H1 (cell line): ENCODE measurements around the gene GIT1. TPM values are rescaled to one million over a fixed set of nuclear protein-coding genes. Genes with fewer than 3 reads are reported as not detected.

ENCODE experiments used
- ATF3 ChIP-seq: IDR thresholded peaks from 2 replicates; pipeline ENCODE4 v1.6.1; 2011; ENCODE audit warnings: low read depth, mild to moderate bottlenecking, low read length; ENCODE audit not compliant: insufficient read depth
- BCL11A ChIP-seq, 2 experiments: IDR thresholded peaks; one replicate each; pipeline ENCODE4 v1.6.1; 2011; ENCODE audit warnings: low read depth in 2 of 2, low read length in 2 of 2, mild to moderate bottlenecking in 2 of 2
- BRCA1 ChIP-seq: IDR thresholded peaks from 2 replicates; pipeline ENCODE4 v1.6.1; 2012; ENCODE audit warnings: low read depth, low read length, improper control_type of control experiment
- CBX8 ChIP-seq: fragments of 300-800, 300-1000 bp; sonication (generic); IDR thresholded peaks from 2 replicates; pipeline ENCODE4 v1.7.1; 2016; ENCODE audit warnings: low read depth, low read length, borderline replicate concordance
- FOSL1 ChIP-seq: IDR thresholded peaks from 2 replicates; pipeline ENCODE4 v1.6.1; 2011; ENCODE audit warnings: mild to moderate bottlenecking, low read depth, low read length, moderate library complexity; ENCODE audit not compliant: insufficient read depth
- GTF2F1 ChIP-seq: IDR thresholded peaks from 2 replicates; pipeline ENCODE4 v1.6.1; 2012; ENCODE audit warnings: low read depth, low read length, improper control_type of control experiment, borderline replicate concordance
- JUN ChIP-seq: IDR thresholded peaks from 2 replicates; pipeline ENCODE4 v1.6.1; 2011; ENCODE audit warnings: low read depth, mild to moderate bottlenecking, improper control_type of control experiment, low read length
- NANOG ChIP-seq: IDR thresholded peaks from 2 replicates; pipeline ENCODE4 v1.6.1; 2011; ENCODE audit warnings: low read length, low read depth, mild to moderate bottlenecking, inconsistent platforms; ENCODE audit not compliant: insufficient read depth, poor library complexity, severe bottlenecking
- PHF8 ChIP-seq: fragments of 200-600 bp; sonication (generic); conservative IDR thresholded peaks from 2 replicates; pipeline ENCODE4 v1.7.1; 2012; ENCODE audit warnings: low read depth, mild to moderate bottlenecking, inconsistent platforms, low read length, moderate library complexity
- POLR2A ChIP-seq, 2 experiments: IDR thresholded peaks; 1 replicate in 1 of 2; 2 replicates in 1 of 2; pipeline ENCODE4 v1.6.1; 2011; ENCODE audit warnings: low read depth in 2 of 2, low read length in 2 of 2, mild to moderate bottlenecking in 2 of 2; ENCODE audit errors: control extremely low read depth in 1 of 2
- RBBP5 ChIP-seq: IDR thresholded peaks from 2 replicates; pipeline ENCODE4 v1.7.1; 2012; ENCODE audit warnings: low read depth, mild to moderate bottlenecking, inconsistent platforms, low read length, moderate library complexity, borderline replicate concordance
- SAP30 ChIP-seq: fragments of 300-600 bp; sonication (generic); IDR thresholded peaks from 2 replicates; pipeline ENCODE4 v1.7.1; 2012; ENCODE audit warnings: low read length, moderate library complexity, mild to moderate bottlenecking, inconsistent platforms; ENCODE audit not compliant: insufficient read depth, insufficient replicate concordance
- SIN3A ChIP-seq, 2 experiments: IDR thresholded peaks in 1 of 2; conservative IDR thresholded peaks in 1 of 2; 2 replicates each; pipeline ENCODE4 v1.6.1; 2011 to 2012; ENCODE audit warnings: low read length in 2 of 2, improper control_type of control experiment in 1 of 2, low read depth in 1 of 2, mild to moderate bottlenecking in 1 of 2
- SIRT6 ChIP-seq: IDR thresholded peaks from one replicate; pipeline ENCODE4 v1.7.1; 2012; ENCODE audit warnings: low read length, inconsistent platforms
- SP1 ChIP-seq: IDR thresholded peaks from 2 replicates; pipeline ENCODE4 v1.6.1; 2011; ENCODE audit warnings: low read depth, low read length
- SP4 ChIP-seq: IDR thresholded peaks from 2 replicates; pipeline ENCODE4 v1.6.1; 2012; ENCODE audit warnings: low read length, inconsistent platforms
- TBP ChIP-seq: IDR thresholded peaks from 2 replicates; pipeline ENCODE4 v1.6.1; 2011; ENCODE audit warnings: low read depth, low read length, improper control_type of control experiment
- TEAD4 ChIP-seq: IDR thresholded peaks from 2 replicates; pipeline ENCODE4 v1.6.1; 2012; ENCODE audit warnings: low read depth, low read length, inconsistent platforms, mixed read lengths
- YY1 ChIP-seq: IDR thresholded peaks from 2 replicates; pipeline ENCODE4 v1.6.1; 2011; ENCODE audit warnings: low read depth, mild to moderate bottlenecking, low read length
- polyA plus RNA-seq, 7 experiments: library from polyadenylated mRNA; depleted of rRNA in 3 of 7; stranded (reverse) in 5 of 7; unstranded in 2 of 7; fragments of >200 nt in 5 of 7; fragments of 200-250 nt in 2 of 7; gene quantifications; 1 replicate in 5 of 7; 2 replicates in 1 of 7; 4 replicates in 1 of 7; pipeline versions ENCODE4 v1.2.1 to v1.2.3, GENCODE V29; 2011 to 2013; ENCODE audit warnings: missing spikeins in 2 of 7, mixed read lengths in 2 of 7
- total RNA-seq: library from RNA; stranded (reverse); fragmentation: NEBNext Ultra II Directional; extraction: Animal tissue kit (Norgen Biotek cat#: 25700); gene quantifications from 2 replicates; pipeline ENCODE4 v1.2.1, GENCODE V29; 2021
- TF ChIP-seq, protein P1 (sequence below): IDR thresholded peaks from 2 replicates; pipeline ENCODE4 v1.6.1; 2012; ENCODE audit warnings: low read length, inconsistent platforms
- TF ChIP-seq, protein P2 (sequence below): IDR thresholded peaks from 2 replicates; pipeline ENCODE4 v1.6.1; 2012; ENCODE audit warnings: inconsistent platforms

GIT1 gene
- total and polyA plus RNA-seq, 2 of the 8 experiments (the other 6 are each of a cell fraction or from before 2014, with no cell fraction given): 62.4 to 63.0 TPM

- TF ChIP-seq RBBP5 (peak; percentile 53; the same call in 1 of the 2 replicates), POLR2A (IDR thresholded peaks at IDR 0.05; ENCODE audit: control extremely low read depth in 1 of 2, low read depth in 2 of 2, low read length in 2 of 2) (peak in 1 of 2 experiments; percentile 21; a peak in 1 of 3 replicates), YY1 (0 out of 2 replicates have a peak, but pooled peaks have one; percentile 19), TBP (peak; percentile 82), JUN (no peak), NANOG (no peak), ATF3 (0 out of 2 replicates have a peak, but pooled peaks have one; percentile 1), SP4 (no peak; the same call in 1 of the 2 replicates), SIN3A (conservative IDR thresholded peaks at IDR 0.05 in 1 of 2, IDR thresholded peaks at IDR 0.05 in 1 of 2; ENCODE audit: low read depth in 1 of 2, low read length in 2 of 2) (no peak), FOSL1 (peak; percentile 76; the same call in 1 of the 2 replicates), SIRT6 (no peak), SAP30 (no peak), PHF8 (0 out of 2 replicates have a peak, but pooled peaks have one; percentile 8), SP1 (no peak), BRCA1 (no peak), TEAD4 (no peak), CBX8 (no peak), BCL11A (IDR thresholded peaks at IDR 0.05; ENCODE audit: low read depth in 2 of 2, low read length in 2 of 2) (no peak), GTF2F1 (no peak)
- TF ChIP-seq, protein P1, sequence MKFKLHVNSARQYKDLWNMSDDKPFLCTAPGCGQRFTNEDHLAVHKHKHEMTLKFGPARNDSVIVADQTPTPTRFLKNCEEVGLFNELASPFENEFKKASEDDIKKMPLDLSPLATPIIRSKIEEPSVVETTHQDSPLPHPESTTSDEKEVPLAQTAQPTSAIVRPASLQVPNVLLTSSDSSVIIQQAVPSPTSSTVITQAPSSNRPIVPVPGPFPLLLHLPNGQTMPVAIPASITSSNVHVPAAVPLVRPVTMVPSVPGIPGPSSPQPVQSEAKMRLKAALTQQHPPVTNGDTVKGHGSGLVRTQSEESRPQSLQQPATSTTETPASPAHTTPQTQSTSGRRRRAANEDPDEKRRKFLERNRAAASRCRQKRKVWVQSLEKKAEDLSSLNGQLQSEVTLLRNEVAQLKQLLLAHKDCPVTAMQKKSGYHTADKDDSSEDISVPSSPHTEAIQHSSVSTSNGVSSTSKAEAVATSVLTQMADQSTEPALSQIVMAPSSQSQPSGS: 0 out of 2 replicates have a peak, but pooled peaks have one; percentile 46
- TF ChIP-seq, protein P2, sequence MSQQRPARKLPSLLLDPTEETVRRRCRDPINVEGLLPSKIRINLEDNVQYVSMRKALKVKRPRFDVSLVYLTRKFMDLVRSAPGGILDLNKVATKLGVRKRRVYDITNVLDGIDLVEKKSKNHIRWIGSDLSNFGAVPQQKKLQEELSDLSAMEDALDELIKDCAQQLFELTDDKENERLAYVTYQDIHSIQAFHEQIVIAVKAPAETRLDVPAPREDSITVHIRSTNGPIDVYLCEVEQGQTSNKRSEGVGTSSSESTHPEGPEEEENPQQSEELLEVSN: peak; percentile 96
Measured at GRCh38 chr17:29617481-29618271, 28.2 kb upstream of the GIT1 start (continued).
